ENCODE data around the gene PDILT.

DNA sequence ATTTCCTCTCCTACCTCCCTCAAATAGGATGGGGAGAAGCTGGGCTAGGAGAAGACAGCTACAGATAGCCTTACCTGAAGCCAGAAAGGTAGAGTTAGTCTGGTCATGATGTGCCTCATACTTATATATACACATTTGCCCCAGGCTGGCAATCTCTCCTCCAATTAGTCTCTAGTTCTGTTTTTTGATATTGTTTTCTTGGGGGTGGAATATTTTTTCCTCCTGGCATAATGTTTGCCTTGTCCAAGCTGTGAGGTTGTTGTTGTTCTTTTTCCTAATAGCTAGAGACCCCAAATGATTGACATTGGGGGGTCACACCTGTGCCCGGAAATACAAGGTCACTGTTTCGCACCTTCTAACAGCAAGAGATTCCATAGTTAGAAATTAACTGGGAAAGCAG is 51.9 kb downstream of the PDILT start, which contains the start of gene UMOD:
- TF ChIP-seq, protein P1, sequence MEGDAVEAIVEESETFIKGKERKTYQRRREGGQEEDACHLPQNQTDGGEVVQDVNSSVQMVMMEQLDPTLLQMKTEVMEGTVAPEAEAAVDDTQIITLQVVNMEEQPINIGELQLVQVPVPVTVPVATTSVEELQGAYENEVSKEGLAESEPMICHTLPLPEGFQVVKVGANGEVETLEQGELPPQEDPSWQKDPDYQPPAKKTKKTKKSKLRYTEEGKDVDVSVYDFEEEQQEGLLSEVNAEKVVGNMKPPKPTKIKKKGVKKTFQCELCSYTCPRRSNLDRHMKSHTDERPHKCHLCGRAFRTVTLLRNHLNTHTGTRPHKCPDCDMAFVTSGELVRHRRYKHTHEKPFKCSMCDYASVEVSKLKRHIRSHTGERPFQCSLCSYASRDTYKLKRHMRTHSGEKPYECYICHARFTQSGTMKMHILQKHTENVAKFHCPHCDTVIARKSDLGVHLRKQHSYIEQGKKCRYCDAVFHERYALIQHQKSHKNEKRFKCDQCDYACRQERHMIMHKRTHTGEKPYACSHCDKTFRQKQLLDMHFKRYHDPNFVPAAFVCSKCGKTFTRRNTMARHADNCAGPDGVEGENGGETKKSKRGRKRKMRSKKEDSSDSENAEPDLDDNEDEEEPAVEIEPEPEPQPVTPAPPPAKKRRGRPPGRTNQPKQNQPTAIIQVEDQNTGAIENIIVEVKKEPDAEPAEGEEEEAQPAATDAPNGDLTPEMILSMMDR (IDR thresholded peaks at IDR 0.05; ENCODE audit: insufficient read depth, low read length), result no peak
- TF ChIP-seq POLR2AphosphoS5 (IDR thresholded peaks at IDR 0.05; ENCODE audit: low read depth) (no peak), GABPA (IDR thresholded peaks at IDR 0.05; ENCODE audit: low read depth) (no peak)
- TF ChIP-seq, protein P2, sequence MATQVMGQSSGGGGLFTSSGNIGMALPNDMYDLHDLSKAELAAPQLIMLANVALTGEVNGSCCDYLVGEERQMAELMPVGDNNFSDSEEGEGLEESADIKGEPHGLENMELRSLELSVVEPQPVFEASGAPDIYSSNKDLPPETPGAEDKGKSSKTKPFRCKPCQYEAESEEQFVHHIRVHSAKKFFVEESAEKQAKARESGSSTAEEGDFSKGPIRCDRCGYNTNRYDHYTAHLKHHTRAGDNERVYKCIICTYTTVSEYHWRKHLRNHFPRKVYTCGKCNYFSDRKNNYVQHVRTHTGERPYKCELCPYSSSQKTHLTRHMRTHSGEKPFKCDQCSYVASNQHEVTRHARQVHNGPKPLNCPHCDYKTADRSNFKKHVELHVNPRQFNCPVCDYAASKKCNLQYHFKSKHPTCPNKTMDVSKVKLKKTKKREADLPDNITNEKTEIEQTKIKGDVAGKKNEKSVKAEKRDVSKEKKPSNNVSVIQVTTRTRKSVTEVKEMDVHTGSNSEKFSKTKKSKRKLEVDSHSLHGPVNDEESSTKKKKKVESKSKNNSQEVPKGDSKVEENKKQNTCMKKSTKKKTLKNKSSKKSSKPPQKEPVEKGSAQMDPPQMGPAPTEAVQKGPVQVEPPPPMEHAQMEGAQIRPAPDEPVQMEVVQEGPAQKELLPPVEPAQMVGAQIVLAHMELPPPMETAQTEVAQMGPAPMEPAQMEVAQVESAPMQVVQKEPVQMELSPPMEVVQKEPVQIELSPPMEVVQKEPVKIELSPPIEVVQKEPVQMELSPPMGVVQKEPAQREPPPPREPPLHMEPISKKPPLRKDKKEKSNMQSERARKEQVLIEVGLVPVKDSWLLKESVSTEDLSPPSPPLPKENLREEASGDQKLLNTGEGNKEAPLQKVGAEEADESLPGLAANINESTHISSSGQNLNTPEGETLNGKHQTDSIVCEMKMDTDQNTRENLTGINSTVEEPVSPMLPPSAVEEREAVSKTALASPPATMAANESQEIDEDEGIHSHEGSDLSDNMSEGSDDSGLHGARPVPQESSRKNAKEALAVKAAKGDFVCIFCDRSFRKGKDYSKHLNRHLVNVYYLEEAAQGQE (IDR thresholded peaks at IDR 0.05; ENCODE audit: insufficient replicate concordance, low read depth), result no peak

Data from HL-60 (cell line).